HG03060 (cell line): Measurements from ENCODE around the gene C1orf87.

Experiments
- ATAC-seq: cut with Tn5 transposase; IDR thresholded peaks from one replicate; pipeline ENCODE4 v1.9.1; 2021; ENCODE audit warnings: low read depth, moderate number of reproducible peaks; ENCODE audit not compliant: unreplicated experiment

C1orf87 gene

GRCh38 chr1:60063561-60063960, 10.0 kb downstream of the C1orf87 start:
- ATAC-seq = no peak

GRCh38 chr1:60059468-60059867, 14.1 kb downstream of the C1orf87 start:
- ATAC-seq = no peak

GRCh38 chr1:60055336-60055735, 18.2 kb downstream of the C1orf87 start:
- ATAC-seq = no peak

DNA sequence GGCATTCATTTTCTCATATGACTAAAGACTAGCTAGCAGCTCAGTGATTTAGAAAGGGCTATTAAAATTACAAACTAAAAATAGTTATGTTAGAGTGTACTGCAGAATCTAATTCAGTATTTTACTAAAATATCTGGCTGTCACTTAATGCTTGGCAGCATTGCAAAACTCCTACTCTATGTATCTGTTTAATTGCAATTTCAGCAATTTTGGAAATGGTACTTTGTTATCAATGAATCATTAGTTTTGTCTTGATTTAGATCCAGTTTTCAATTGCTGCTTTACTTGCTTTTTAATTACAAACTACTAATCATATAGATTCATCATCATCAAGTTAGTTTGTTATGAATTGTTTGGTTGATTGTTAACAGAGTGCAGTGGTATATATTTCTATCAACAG, 19.2 kb downstream of the C1orf87 start:
- ATAC-seq = no peak

GRCh38 chr1:60052601-60053000, 21.0 kb downstream of the C1orf87 start:
- no peak for ATAC-seq

- ATAC-seq = no peak
Measured at GRCh38 chr1:60051191-60051590, 22.4 kb downstream of the C1orf87 start.

DNA sequence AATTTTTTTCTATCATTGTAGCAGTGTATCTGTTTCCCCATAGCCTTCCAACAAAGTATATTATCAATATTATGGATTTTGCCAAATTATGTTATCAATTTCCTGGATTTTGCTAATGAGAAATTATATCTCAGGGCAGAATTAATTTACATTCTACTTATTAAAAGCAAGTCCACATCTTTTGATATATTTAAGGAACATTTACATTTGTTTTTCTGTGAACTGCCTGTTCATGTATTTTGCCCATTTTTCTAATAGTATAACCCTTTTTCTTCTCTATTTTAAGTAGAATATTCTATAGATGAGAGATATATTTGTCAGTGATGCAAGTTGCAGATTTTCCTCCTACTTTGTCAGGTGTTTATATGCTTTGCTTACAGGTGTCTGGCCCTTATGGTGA, 24.4 kb downstream of the C1orf87 start:
- no peak for ATAC-seq

DNA sequence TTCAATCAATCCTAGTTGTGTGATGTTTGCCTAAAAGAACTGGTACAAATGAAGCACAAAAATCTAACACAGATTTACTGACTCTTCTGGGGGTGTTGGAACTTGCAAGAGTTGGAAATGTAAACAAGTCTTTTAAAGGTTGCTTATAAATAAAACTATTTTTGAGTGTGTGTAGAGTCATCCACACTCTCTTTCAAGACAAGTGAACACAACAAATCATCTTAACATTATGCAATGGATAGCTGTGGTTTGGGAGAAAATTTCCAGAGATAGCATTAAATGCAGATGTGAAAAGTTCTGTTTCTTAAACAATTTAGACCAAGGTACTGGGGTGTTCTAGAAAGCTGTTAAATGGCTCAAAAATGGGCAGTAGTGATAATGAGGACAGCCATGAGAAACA, 28.7 kb downstream of the C1orf87 start:
- ATAC-seq = no peak

GRCh38 chr1:60041783-60042182, 31.8 kb downstream of the C1orf87 start:
- ATAC-seq = no peak

GRCh38 chr1:60037669-60038068, 35.9 kb downstream of the C1orf87 start:
- ATAC-seq = no peak

GRCh38 chr1:60036856-60037460, 36.6 kb downstream of the C1orf87 start:
- no peak for ATAC-seq

DNA sequence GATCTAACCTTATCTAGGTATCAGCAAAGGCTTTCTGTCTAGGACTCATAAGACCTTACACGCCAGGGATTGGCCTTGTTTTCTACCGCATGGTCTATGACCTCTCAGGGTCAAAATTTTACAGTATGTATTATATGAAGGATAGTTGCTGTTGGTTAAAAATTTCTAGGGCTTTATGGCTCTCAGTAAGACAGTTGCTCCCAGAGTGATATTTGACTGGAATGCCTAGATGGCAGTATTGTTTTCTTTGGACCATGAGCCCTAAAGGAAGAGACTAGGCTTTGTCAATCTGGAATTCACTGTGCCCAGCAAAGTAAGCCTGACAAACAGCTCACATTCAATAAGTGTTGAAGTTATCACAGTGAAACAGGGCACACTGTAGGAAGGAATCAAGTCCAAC, 37.6 kb downstream of the C1orf87 start:
- no peak for ATAC-seq

GRCh38 chr1:60034999-60035398, 38.6 kb downstream of the C1orf87 start:
- peak; percentile 75 for ATAC-seq

DNA sequence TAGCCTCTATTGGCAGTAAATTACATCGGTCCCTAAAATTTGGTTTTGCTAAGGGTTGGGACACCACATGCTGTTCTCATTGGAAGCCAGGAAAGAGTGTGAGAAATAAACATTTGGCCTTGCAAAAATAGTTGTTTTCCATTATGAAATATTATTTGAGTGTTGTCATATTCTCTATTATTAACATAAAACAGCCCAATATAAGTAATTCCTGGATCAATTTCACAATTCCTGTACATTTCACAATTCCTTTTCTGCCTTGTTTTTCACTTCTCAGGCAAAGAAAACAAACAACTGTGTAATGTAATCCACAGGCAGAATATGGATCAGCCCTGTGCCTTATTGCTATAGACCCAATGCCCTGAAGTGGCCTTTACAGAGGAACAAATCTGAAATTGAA, 40.5 kb downstream of the C1orf87 start:
- no peak for ATAC-seq

GRCh38 chr1:60031146-60031545, 42.4 kb downstream of the C1orf87 start:
- ATAC-seq = no peak

DNA sequence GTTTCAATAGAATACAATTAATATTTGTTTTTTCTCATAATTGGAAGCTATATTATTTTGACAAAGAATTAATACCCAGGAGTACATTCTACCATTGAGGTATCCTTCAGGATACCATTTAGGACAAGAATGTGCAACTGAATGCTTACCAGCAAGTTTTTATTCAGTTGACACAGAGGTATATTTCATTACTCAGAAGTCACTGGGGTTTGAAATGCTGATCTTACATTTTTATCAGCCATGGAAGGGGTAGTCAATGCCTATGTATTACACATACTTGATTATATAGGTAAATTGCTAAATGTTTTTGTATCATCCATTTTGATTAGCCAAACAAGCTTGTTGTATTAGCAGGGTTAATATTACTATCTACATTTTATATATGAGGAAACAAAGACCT, 48.0 kb downstream of the C1orf87 start:
- ATAC-seq = no peak

- no peak for ATAC-seq
Measured at GRCh38 chr1:60017508-60018205, 55.9 kb downstream of the C1orf87 start.

DNA sequence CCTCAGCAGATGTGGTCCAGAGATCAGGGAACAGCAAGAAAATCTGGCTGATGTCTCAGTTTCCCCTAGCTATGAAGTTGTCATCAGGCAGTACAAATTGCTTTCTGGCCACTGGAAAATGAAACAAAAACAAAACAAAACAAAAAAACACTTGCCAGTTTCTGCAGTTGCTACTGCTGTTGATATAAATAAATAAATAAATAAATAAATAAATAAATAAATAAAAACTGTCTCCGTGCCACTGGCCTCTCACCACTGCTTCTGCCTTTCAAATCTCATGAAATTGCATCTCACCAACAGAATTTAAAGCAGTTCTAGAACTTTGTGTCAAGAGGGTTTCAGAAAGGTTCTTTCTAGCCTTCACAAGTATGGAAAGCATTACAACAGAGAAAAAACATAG, 62.9 kb downstream of the C1orf87 start:
- no peak for ATAC-seq

DNA sequence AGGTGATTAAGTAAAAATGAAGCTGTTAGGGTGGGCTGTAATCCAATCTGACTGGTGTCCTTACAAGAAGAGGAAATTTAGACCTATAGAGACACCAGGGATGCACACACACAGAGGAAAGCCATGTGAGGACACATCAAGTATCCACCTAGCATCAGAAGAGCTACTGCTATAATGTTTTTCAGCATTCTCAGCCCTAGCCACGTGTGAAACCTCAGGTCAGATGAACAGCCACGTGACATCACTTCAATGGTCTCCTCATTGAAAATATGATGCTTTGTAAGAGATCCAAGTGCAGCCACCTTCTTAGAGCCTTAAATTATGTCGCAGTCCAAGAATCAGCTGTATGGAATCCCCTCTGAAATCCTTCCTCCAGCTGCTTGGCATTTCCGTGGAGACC, 65.1 kb downstream of the C1orf87 start:
- no peak for ATAC-seq

- ATAC-seq = no peak
Measured at GRCh38 chr1:60000625-60001024, 72.9 kb downstream of the C1orf87 start.

DNA sequence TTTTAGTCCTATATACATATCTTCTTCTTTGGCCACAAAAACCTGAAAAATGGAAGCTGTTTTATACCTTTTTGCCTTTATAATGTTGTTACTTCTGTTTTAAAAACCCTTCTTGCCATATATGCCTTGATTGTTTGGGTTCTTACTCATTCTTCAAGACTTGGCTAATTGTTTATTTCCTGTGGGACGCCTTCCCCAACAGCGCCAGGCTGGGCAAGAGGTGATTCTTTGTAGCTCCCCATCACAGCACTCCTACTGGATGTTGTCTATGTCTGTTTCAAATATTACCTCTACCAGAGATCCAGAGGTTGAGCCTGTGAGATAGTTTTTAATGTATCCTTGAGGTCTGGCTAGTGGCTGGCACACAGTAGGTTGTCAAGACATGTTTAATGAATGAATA, 73.8 kb downstream of the C1orf87 start:
- no peak for ATAC-seq

DNA sequence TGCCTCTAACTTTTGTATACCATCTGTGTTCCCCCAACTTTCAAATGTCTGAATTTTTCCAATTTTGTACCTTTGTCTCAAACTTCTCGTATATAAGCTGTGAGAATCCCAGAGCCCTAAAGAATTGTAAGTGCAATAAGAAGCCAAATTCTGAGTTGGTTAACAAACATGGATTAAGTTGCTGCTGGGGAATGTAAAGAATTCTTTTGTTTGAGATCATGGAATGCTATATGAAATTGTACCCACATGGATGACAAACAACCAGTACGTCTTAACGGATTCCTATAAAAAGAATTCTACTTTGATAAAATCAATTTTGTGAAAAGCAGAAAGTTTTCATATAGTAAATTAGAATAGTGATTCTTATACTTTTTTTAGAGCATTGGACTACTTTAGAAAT, 74.6 kb downstream of the C1orf87 start:
- no peak for ATAC-seq
